Measurements from ENCODE around the gene ATXN7L1.

GRCh38 chr7:105691082-105691679 is 185.2 kb downstream of the ATXN7L1 start:
- TF ChIP-seq TEAD4 (IDR thresholded peaks at IDR 0.05; ENCODE audit: borderline replicate concordance, insufficient read depth), result no peak
- TF ChIP-seq, protein P1, sequence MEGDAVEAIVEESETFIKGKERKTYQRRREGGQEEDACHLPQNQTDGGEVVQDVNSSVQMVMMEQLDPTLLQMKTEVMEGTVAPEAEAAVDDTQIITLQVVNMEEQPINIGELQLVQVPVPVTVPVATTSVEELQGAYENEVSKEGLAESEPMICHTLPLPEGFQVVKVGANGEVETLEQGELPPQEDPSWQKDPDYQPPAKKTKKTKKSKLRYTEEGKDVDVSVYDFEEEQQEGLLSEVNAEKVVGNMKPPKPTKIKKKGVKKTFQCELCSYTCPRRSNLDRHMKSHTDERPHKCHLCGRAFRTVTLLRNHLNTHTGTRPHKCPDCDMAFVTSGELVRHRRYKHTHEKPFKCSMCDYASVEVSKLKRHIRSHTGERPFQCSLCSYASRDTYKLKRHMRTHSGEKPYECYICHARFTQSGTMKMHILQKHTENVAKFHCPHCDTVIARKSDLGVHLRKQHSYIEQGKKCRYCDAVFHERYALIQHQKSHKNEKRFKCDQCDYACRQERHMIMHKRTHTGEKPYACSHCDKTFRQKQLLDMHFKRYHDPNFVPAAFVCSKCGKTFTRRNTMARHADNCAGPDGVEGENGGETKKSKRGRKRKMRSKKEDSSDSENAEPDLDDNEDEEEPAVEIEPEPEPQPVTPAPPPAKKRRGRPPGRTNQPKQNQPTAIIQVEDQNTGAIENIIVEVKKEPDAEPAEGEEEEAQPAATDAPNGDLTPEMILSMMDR (IDR thresholded peaks at IDR 0.05), result no peak
- no peak for TF ChIP-seq YY1 (IDR thresholded peaks at IDR 0.05; ENCODE audit: low read depth)
- TF ChIP-seq, protein P2, sequence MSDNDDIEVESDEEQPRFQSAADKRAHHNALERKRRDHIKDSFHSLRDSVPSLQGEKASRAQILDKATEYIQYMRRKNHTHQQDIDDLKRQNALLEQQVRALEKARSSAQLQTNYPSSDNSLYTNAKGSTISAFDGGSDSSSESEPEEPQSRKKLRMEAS (IDR thresholded peaks at IDR 0.05; ENCODE audit: low read depth), result no peak
- TF ChIP-seq, protein P3, sequence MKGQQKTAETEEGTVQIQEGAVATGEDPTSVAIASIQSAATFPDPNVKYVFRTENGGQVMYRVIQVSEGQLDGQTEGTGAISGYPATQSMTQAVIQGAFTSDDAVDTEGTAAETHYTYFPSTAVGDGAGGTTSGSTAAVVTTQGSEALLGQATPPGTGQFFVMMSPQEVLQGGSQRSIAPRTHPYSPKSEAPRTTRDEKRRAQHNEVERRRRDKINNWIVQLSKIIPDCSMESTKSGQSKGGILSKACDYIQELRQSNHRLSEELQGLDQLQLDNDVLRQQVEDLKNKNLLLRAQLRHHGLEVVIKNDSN (IDR thresholded peaks at IDR 0.05; ENCODE audit: borderline replicate concordance, low read depth), result no peak
- no peak for TF ChIP-seq SMC3 (IDR thresholded peaks at IDR 0.05; ENCODE audit: low read depth, low read length)
- TF ChIP-seq JUND (IDR thresholded peaks at IDR 0.05), result no peak
- no peak for TF ChIP-seq NFIC (IDR thresholded peaks at IDR 0.05; ENCODE audit: borderline replicate concordance)
- no peak for TF ChIP-seq FOXJ3 (CRISPR knock-in tag; IDR thresholded peaks at IDR 0.05)
- no peak for TF ChIP-seq SIN3A (IDR thresholded peaks at IDR 0.05; ENCODE audit: borderline replicate concordance, low read depth, low read length)
- TF ChIP-seq EP300 (IDR thresholded peaks at IDR 0.05; ENCODE audit: borderline replicate concordance in 1 of 2, low read depth in 1 of 2, low read length in 1 of 2), result no peak
- TF ChIP-seq CHD2 (IDR thresholded peaks at IDR 0.05; ENCODE audit: low read length, partially characterized antibody), result no peak
- no peak for TF ChIP-seq REST (IDR thresholded peaks at IDR 0.05; ENCODE audit: low read depth, low read length)

Data from SK-N-SH (cell line).